K562 (cell line): ENCODE measurements around the gene ZNF41.

Source experiments
- CHD7 ChIP-seq: fragments of 200-600 bp; sonication (generic); IDR thresholded peaks from one replicate; pipeline ENCODE4 v1.6.1; 2012; ENCODE audit warnings: mild to moderate bottlenecking, low read depth, low read length, inconsistent platforms
- ELK1 ChIP-seq: sonication (generic); formaldehyde crosslinking; IDR thresholded peaks from 2 replicates; pipeline ENCODE4 v1.8.1; 2022; ENCODE audit warnings: missing genetic modification reagents
- HDAC2 ChIP-seq: fragments of 450-650 bp; IDR thresholded peaks from 2 replicates; pipeline ENCODE4 v1.6.1; 2016; ENCODE audit warnings: mild to moderate bottlenecking
- HDGF ChIP-seq: fragments of 450-650 bp; IDR thresholded peaks from 2 replicates; pipeline ENCODE4 v1.6.1; 2016
- JUND ChIP-seq, 2 experiments: IDR thresholded peaks; 2 replicates in 1 of 2; 3 replicates in 1 of 2; pipeline ENCODE4 v1.6.1; 2011; ENCODE audit warnings: borderline replicate concordance in 2 of 2, low read depth in 2 of 2, low read length in 2 of 2, improper control_type of control experiment in 1 of 2, missing biosample characterization in 1 of 2, missing genetic modification characterization in 1 of 2, missing genetic modification reagents in 1 of 2
- PHF8 ChIP-seq: fragments of 200-600 bp; sonication (generic); IDR thresholded peaks from 2 replicates; pipeline ENCODE4 v1.6.1; 2012; ENCODE audit warnings: mixed run types, mild to moderate bottlenecking, inconsistent platforms, low read length, moderate library complexity, borderline replicate concordance
- RFX5 ChIP-seq: IDR thresholded peaks from 2 replicates; pipeline ENCODE4 v1.6.1; 2011; ENCODE audit warnings: low read depth, mild to moderate bottlenecking, improper control_type of control experiment, low read length
- SREBF2 ChIP-seq: sonication (generic); formaldehyde crosslinking; IDR thresholded peaks from 2 replicates; pipeline ENCODE4 v1.4.0; 2020; ENCODE audit warnings: mild to moderate bottlenecking, missing genetic modification reagents
- ZBED1 ChIP-seq: IDR thresholded peaks from 2 replicates; pipeline ENCODE4 v1.6.1; 2014
- ZFP36 ChIP-seq: fragments of 150-350 bp; IDR thresholded peaks from 2 replicates; pipeline ENCODE4 v1.6.1; 2018; ENCODE audit warnings: low read length, low read depth; ENCODE audit not compliant: partially characterized antibody

- TF ChIP-seq ELK1 (CRISPR knock-in tag), result no peak
- TF ChIP-seq JUND (IDR thresholded peaks at IDR 0.05; ENCODE audit: borderline replicate concordance, low read depth, low read length), result no peak
- TF ChIP-seq JUND (tag; IDR thresholded peaks at IDR 0.05; ENCODE audit: borderline replicate concordance, low read depth, low read length), result no peak
- no peak for TF ChIP-seq HDAC2
- TF ChIP-seq ZBED1, result no peak
- TF ChIP-seq PHF8, result no peak
- TF ChIP-seq ZFP36, result no peak
- no peak for TF ChIP-seq HDGF
- TF ChIP-seq RFX5, result no peak
- TF ChIP-seq SREBF2 (CRISPR knock-in tag), result no peak
- TF ChIP-seq CHD7, result no peak
Measured at GRCh38 chrX:47503151-47503550, 20.1 kb upstream of the ZNF41 start.
